Measurements from ENCODE around the gene RADX.
"Not testable (repeated sequence)": the region's sequence is repeated elsewhere in the genome, so short reads cannot be mapped to it uniquely, and the experiment has no call there.

Gene RADX

GRCh38 chrX:106611679-106612392 lies at the start of gene RADX:
RADX (plus strand) TSS chrX:106611978; CDS start chrX:106612081, 103 bp downstream.
- no peak for DNase-seq

- DNase-seq, result no peak
Observed at GRCh38 chrX:106564986-106565385, 46.8 kb upstream of the RADX start.

GRCh38 chrX:106566362-106566761 lies 45.4 kb upstream of the RADX start:
- no peak for DNase-seq

- no peak for DNase-seq
Observed at GRCh38 chrX:106581856-106582255, 29.9 kb upstream of the RADX start.

GRCh38 chrX:106585478-106585877 lies 26.3 kb upstream of the RADX start:
- no peak for DNase-seq

GRCh38 chrX:106588801-106589200 lies 23.0 kb upstream of the RADX start:
- no peak for DNase-seq

- no peak for DNase-seq
Observed at GRCh38 chrX:106599411-106599810, 12.4 kb upstream of the RADX start.

GRCh38 chrX:106606571-106606970 lies 5.2 kb upstream of the RADX start:
- no peak for DNase-seq

GRCh38 chrX:106608016-106608415 lies 3.8 kb upstream of the RADX start:
- no peak for DNase-seq

- DNase-seq, result no peak
Observed at GRCh38 chrX:106611317-106611678, 480 bp upstream of the RADX start.

GRCh38 chrX:106612393-106612763 lies 600 bp downstream of the RADX start:
- no peak for DNase-seq

- DNase-seq, result no peak
Observed at GRCh38 chrX:106613277-106613676, 1.5 kb downstream of the RADX start.

- DNase-seq, result no peak
Observed at GRCh38 chrX:106615041-106615440, 3.3 kb downstream of the RADX start.

- DNase-seq, result no peak
Observed at GRCh38 chrX:106619797-106620196, 8.0 kb downstream of the RADX start.

- no peak for DNase-seq
Observed at GRCh38 chrX:106621836-106622235, 10.1 kb downstream of the RADX start.

- DNase-seq, result no peak
Observed at GRCh38 chrX:106626789-106627188, 15.0 kb downstream of the RADX start.

GRCh38 chrX:106631615-106632014 lies 19.8 kb downstream of the RADX start:
- no peak for DNase-seq

- DNase-seq, result no peak
Observed at GRCh38 chrX:106649523-106650428, 38.0 kb downstream of the RADX start.

- DNase-seq, result not testable (repeated sequence)
Observed at GRCh38 chrX:106653625-106654024, 41.8 kb downstream of the RADX start.

- DNase-seq, result no peak
Observed at GRCh38 chrX:106670631-106671030, 58.9 kb downstream of the RADX start.

- DNase-seq, result no peak
Observed at GRCh38 chrX:106672527-106672926, 60.7 kb downstream of the RADX start.

- DNase-seq, result no peak
Observed at GRCh38 chrX:106680716-106681115, 68.9 kb downstream of the RADX start.

GRCh38 chrX:106684207-106684606 lies 72.4 kb downstream of the RADX start:
- no peak for DNase-seq

- no peak for DNase-seq
Observed at GRCh38 chrX:106692425-106693065, 80.8 kb downstream of the RADX start.
